ENCODE data around the gene CDK14. TPM values are rescaled to one million over a fixed set of nuclear protein-coding genes. Genes with fewer than 3 reads are reported as not detected.
"Not testable (repeated sequence)": the region's sequence is repeated elsewhere in the genome, so short reads cannot be mapped to it uniquely, and the experiment has no call there.

The CDK14 gene
- total RNA-seq, 1 experiment from 2014 or later, result 39.1 TPM

- no peaks in the 10 kb centered on the region for H3K36me3 ChIP-seq (ENCODE audit: low read depth)
- no peaks in the 10 kb centered on the region for H3K9me2 ChIP-seq (ENCODE audit: insufficient read depth)
- BruUV-seq (replicated peaks), result no TSS peak
- peak; percentile 66 for TF ChIP-seq CTCF (conservative IDR thresholded peaks at IDR 0.05)
- TF ChIP-seq EZH2 (IDR thresholded peaks at IDR 0.05; ENCODE audit: low read depth), result no peak
- ChIA-PET CTCF (interaction anchor here (0.6 to 1.6 kb wide), 3 partner anchors 35 to 297 kb away, joined by 3 to 14 read pairs (median 3); no protein-coding TSS in a partner anchor), POLR2A (ENCODE audit: unreplicated experiment) (interaction anchor here (0.7 kb wide), 1 partner anchor 377 kb away, joined by 4 read pairs; no protein-coding TSS in a partner anchor)
- H3K79me2 ChIP-seq (ENCODE audit: low read depth), result no peaks in the 10 kb centered on the region
- intact Hi-C loops (cut with micrococcal nuclease; ENCODE audit: unreplicated experiment), result loop anchor here (1.0 to 10.0 kb wide), 4 partner anchors 77 to 475 kb away; partner anchors contain the start of gene STEAP1
- no peaks in the 10 kb centered on the region for H3F3A ChIP-seq (ENCODE audit: insufficient read depth, low read depth)
- H3K27ac ChIP-seq, result no peak overlapping the region
- DNase-seq, result no peak
- no peaks in the 10 kb centered on the region for H3K4me1 ChIP-seq (replicated peaks; ENCODE audit: insufficient read depth)
- H3K9me3 ChIP-seq (ENCODE audit: insufficient read depth, low read depth), result no peaks in the 10 kb centered on the region
- H2AFZ ChIP-seq, result no peak overlapping the region
- H3K4me3 ChIP-seq, result no peak overlapping the region
- no peaks in the 10 kb centered on the region for H4K20me1 ChIP-seq (ENCODE audit: insufficient read depth)
- H3K27me3 ChIP-seq (ENCODE audit: insufficient read depth, low read depth), result no peaks in the 10 kb centered on the region
- no peak overlapping the region for H3K4me2 ChIP-seq
These were observed 33.3 kb downstream of the CDK14 start for GRCh38 chr7:90629297-90629918.

GRCh38 chr7:90631502-90631901, 35.4 kb downstream of the CDK14 start:
- Histone ChIP-seq H3K9me2 (ENCODE audit: insufficient read depth) (no peaks in the 10 kb centered on the region), H3K9me3 (ENCODE audit: insufficient read depth, low read depth) (no peaks in the 10 kb centered on the region), H3K4me3 (no peak overlapping the region), H3K36me3 (ENCODE audit: low read depth) (no peaks in the 10 kb centered on the region), H3K79me2 (ENCODE audit: low read depth) (no peaks in the 10 kb centered on the region), H3K27ac (no peak overlapping the region), H4K20me1 (ENCODE audit: insufficient read depth) (no peaks in the 10 kb centered on the region), H3K4me2 (no peak overlapping the region), H3F3A (ENCODE audit: insufficient read depth, low read depth) (no peaks in the 10 kb centered on the region), H3K4me1 (replicated peaks; ENCODE audit: insufficient read depth) (no peaks in the 10 kb centered on the region), H3K27me3 (ENCODE audit: insufficient read depth, low read depth) (no peaks in the 10 kb centered on the region), H2AFZ (no peak overlapping the region)
- no peak for TF ChIP-seq CTCF (conservative IDR thresholded peaks at IDR 0.05)
- no TSS peak for BruUV-seq (replicated peaks)
- DNase-seq, result no peak
- intact Hi-C loops (cut with micrococcal nuclease; ENCODE audit: unreplicated experiment), result no loop called here
- POLR2A ChIA-PET (ENCODE audit: unreplicated experiment), result no interaction called here
- CTCF ChIA-PET, result interaction anchor here (0.8 kb wide), 1 partner anchor 178 kb away, joined by 15 read pairs; no protein-coding TSS in a partner anchor

GRCh38 chr7:90639683-90640082, 43.6 kb downstream of the CDK14 start:
- DNase-seq; POLR2A ChIA-PET (ENCODE audit: unreplicated experiment); H3K27ac ChIP-seq; BruUV-seq (replicated peaks); H3K79me2 ChIP-seq (ENCODE audit: low read depth); H3K36me3 ChIP-seq (ENCODE audit: low read depth); H3K27me3 ChIP-seq (ENCODE audit: insufficient read depth, low read depth); CTCF ChIA-PET; H3K9me3 ChIP-seq (ENCODE audit: insufficient read depth, low read depth); H3F3A ChIP-seq (ENCODE audit: insufficient read depth, low read depth); H4K20me1 ChIP-seq (ENCODE audit: insufficient read depth); H3K9me2 ChIP-seq (ENCODE audit: insufficient read depth); intact Hi-C loops (cut with micrococcal nuclease; ENCODE audit: unreplicated experiment); H3K4me1 ChIP-seq (replicated peaks; ENCODE audit: insufficient read depth): not testable (repeated sequence)
- peak overlapping the region; percentile 44 for H3K4me2 ChIP-seq
- H2AFZ ChIP-seq, result peak overlapping the region; percentile 64; the same call in 1 of the 2 replicates
- peak overlapping the region; percentile 40; the same call in 1 of the 2 replicates for H3K4me3 ChIP-seq

GRCh38 chr7:90642978-90643377, 46.9 kb downstream of the CDK14 start:
- Histone ChIP-seq H3K27ac (no peak overlapping the region), H3K27me3 (ENCODE audit: insufficient read depth, low read depth) (no peaks in the 10 kb centered on the region), H3K9me2 (ENCODE audit: insufficient read depth) (no peaks in the 10 kb centered on the region), H3K4me3 (no peak overlapping the region), H3K4me2 (no peak overlapping the region), H3K9me3 (ENCODE audit: insufficient read depth, low read depth) (no peaks in the 10 kb centered on the region), H3K4me1 (replicated peaks; ENCODE audit: insufficient read depth) (no peaks in the 10 kb centered on the region), H2AFZ (no peak overlapping the region), H3F3A (ENCODE audit: insufficient read depth, low read depth) (no peaks in the 10 kb centered on the region), H3K79me2 (ENCODE audit: low read depth) (no peaks in the 10 kb centered on the region), H4K20me1 (ENCODE audit: insufficient read depth) (no peaks in the 10 kb centered on the region), H3K36me3 (ENCODE audit: low read depth) (no peaks in the 10 kb centered on the region)
- no TSS peak for BruUV-seq (replicated peaks)
- DNase-seq, result no peak
- ChIA-PET POLR2A (ENCODE audit: unreplicated experiment) (interaction anchor here (0.7 kb wide), 1 partner anchor 207 kb away, joined by 6 read pairs; no protein-coding TSS in a partner anchor), CTCF (no interaction called here)
- intact Hi-C loops (cut with micrococcal nuclease; ENCODE audit: unreplicated experiment), result no loop called here
- TF ChIP-seq CTCF (conservative IDR thresholded peaks at IDR 0.05), result no peak
- no peak for TF ChIP-seq EZH2 (IDR thresholded peaks at IDR 0.05; ENCODE audit: low read depth)
